Astrocyte (in vitro differentiated cells and primary cell): ENCODE results near the gene TCTA.

Experiments used
- CTCF ChIP-seq: IDR thresholded peaks from 2 replicates; pipeline ENCODE4 v1.5.1; 2011; ENCODE audit warnings: low read depth, mild to moderate bottlenecking, inconsistent platforms, low read length, moderate library complexity; ENCODE audit not compliant: insufficient read depth
- EZH2 ChIP-seq: IDR thresholded peaks from 2 replicates; pipeline ENCODE4 v1.6.1; 2012; ENCODE audit warnings: mild to moderate bottlenecking, low read length, inconsistent platforms; ENCODE audit not compliant: insufficient read depth

- no peak for TF ChIP-seq EZH2
- TF ChIP-seq CTCF: no peak
Observed at GRCh38 chr3:49414753-49415152, 2.5 kb downstream of the TCTA start.
